ENCODE data around the gene IFIT3.
"Not testable (repeated sequence)": the region's sequence is repeated elsewhere in the genome, so short reads cannot be mapped to it uniquely, and the experiment has no call there.

IFIT3 gene

DNA sequence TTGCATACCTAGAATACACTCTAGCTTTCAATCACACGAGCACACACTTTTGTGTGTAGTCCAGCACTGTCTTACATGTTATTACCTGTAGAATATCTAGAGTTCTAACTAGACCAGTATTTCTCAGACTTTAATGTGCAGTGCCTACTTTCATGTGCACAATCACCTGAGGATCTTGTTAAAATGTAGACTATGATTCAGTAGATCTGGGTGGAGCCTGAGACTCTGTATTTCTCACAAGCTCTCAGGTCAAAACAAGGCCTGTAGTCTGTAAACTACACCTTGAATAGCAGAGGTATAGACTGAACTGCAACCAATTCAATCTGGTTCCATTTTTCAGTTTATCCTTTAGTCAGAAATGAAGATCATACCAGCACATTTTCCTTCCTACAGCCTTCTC is 14.8 kb upstream of the IFIT3 start:
- DNase-seq: no peak
- H3K9me3 ChIP-seq (ENCODE audit: insufficient read depth, low read length, severe bottlenecking): no peaks in the 10 kb centered on the region
- ATAC-seq (ENCODE audit: insufficient read depth, low read depth): no peak

DNA sequence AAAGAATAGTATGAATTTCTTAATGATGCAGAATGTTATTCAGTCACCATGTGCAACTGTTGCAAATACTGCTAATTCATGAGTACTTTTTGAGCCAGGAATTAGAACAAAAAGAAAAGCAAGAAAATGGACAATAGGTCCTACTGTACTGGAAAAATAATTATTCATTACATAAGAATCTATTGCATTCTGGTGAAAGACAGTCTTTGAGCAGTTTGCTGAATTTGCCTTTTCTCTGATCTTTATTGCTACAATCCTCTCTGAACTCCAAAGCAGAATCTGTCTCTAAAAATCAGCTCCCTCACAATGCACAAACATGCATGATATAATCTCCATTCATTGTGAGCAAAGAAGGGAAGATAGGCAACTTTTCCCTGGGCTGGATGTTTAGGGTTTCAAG is 13.1 kb upstream of the IFIT3 start:
- H3K27me3 ChIP-seq (ENCODE audit: insufficient read depth, low read length, poor library complexity): no peaks in the 10 kb centered on the region
- no peaks in the 10 kb centered on the region for H4K20me1 ChIP-seq (ENCODE audit: insufficient read depth, low read length)
- no peak for DNase-seq
- TF ChIP-seq EZH2 (IDR thresholded peaks at IDR 0.05; ENCODE audit: borderline replicate concordance, low read depth, low read length, severe bottlenecking): no peak
- TF ChIP-seq, protein P1, sequence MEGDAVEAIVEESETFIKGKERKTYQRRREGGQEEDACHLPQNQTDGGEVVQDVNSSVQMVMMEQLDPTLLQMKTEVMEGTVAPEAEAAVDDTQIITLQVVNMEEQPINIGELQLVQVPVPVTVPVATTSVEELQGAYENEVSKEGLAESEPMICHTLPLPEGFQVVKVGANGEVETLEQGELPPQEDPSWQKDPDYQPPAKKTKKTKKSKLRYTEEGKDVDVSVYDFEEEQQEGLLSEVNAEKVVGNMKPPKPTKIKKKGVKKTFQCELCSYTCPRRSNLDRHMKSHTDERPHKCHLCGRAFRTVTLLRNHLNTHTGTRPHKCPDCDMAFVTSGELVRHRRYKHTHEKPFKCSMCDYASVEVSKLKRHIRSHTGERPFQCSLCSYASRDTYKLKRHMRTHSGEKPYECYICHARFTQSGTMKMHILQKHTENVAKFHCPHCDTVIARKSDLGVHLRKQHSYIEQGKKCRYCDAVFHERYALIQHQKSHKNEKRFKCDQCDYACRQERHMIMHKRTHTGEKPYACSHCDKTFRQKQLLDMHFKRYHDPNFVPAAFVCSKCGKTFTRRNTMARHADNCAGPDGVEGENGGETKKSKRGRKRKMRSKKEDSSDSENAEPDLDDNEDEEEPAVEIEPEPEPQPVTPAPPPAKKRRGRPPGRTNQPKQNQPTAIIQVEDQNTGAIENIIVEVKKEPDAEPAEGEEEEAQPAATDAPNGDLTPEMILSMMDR (IDR thresholded peaks at IDR 0.05; ENCODE audit: borderline replicate concordance, extremely low read depth, low read length, poor library complexity, severe bottlenecking): no peak
- H3K27ac ChIP-seq (ENCODE audit: low read length): no peak overlapping the region
- H3K4me1 ChIP-seq (ENCODE audit: insufficient read depth, low read length): no peaks in the 10 kb centered on the region
- no peak overlapping the region for H2AFZ ChIP-seq (ENCODE audit: low read depth, low read length)
- H3K4me3 ChIP-seq (ENCODE audit: low read depth in 1 of 2, low read length in 2 of 2): no peak overlapping the region
- H3K79me2 ChIP-seq (ENCODE audit: insufficient read depth, low read length): no peaks in the 10 kb centered on the region
- H3K36me3 ChIP-seq (ENCODE audit: insufficient read depth, low read length): no peaks in the 10 kb centered on the region
- no peaks in the 10 kb centered on the region for H3K9me3 ChIP-seq (ENCODE audit: insufficient read depth, low read length, severe bottlenecking)
- no peak overlapping the region for H3K4me2 ChIP-seq (ENCODE audit: insufficient read depth, low read length)
- H3K9ac ChIP-seq (ENCODE audit: low read depth, low read length): no peak overlapping the region
- no peak for ATAC-seq (ENCODE audit: insufficient read depth, low read depth)

More for the DNA sequence above, 14.8 kb upstream of the IFIT3 start:
- TF ChIP-seq EZH2 (IDR thresholded peaks at IDR 0.05; ENCODE audit: borderline replicate concordance, low read depth, low read length, severe bottlenecking): no peak
- TF ChIP-seq, protein P1 (IDR thresholded peaks at IDR 0.05; ENCODE audit: borderline replicate concordance, extremely low read depth, low read length, poor library complexity, severe bottlenecking): no peak
- Histone ChIP-seq H3K9ac (ENCODE audit: low read depth, low read length) (no peak overlapping the region), H3K36me3 (ENCODE audit: insufficient read depth, low read length) (no peaks in the 10 kb centered on the region), H2AFZ (ENCODE audit: low read depth, low read length) (no peak overlapping the region), H3K79me2 (ENCODE audit: insufficient read depth, low read length) (no peaks in the 10 kb centered on the region), H3K4me1 (ENCODE audit: insufficient read depth, low read length) (no peaks in the 10 kb centered on the region), H3K4me3 (ENCODE audit: low read depth in 1 of 2, low read length in 2 of 2) (no peak overlapping the region), H4K20me1 (ENCODE audit: insufficient read depth, low read length) (no peaks in the 10 kb centered on the region), H3K4me2 (ENCODE audit: insufficient read depth, low read length) (no peak overlapping the region), H3K27ac (ENCODE audit: low read length) (no peak overlapping the region), H3K27me3 (ENCODE audit: insufficient read depth, low read length, poor library complexity) (no peaks in the 10 kb centered on the region)

DNA sequence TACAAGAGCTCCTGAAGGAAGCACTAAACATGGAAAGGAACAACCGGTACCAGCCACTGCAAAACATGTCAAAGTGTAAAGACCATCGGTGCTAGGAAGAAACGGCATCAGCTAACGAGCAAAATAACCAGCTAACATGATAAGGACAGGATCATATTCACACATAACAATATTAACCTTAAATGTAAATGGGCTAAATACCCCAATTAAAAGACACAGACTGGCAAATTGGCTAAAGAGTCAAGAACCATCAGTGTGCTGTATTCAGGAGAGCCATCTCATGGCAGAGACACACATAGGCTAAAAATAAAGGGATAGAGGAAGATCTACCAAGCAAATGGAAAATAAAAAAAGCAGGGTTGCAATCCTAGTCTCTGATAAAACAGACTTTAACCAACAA is 9.8 kb upstream of the IFIT3 start:
- not testable (repeated sequence) for H3K9me3 ChIP-seq (ENCODE audit: insufficient read depth, low read length, severe bottlenecking); H3K79me2 ChIP-seq (ENCODE audit: insufficient read depth, low read length); H3K4me1 ChIP-seq (ENCODE audit: insufficient read depth, low read length); H3K36me3 ChIP-seq (ENCODE audit: insufficient read depth, low read length); H3K4me2 ChIP-seq (ENCODE audit: insufficient read depth, low read length); H3K4me3 ChIP-seq (ENCODE audit: low read depth in 1 of 2, low read length in 2 of 2); H2AFZ ChIP-seq (ENCODE audit: low read depth, low read length); H3K27me3 ChIP-seq (ENCODE audit: insufficient read depth, low read length, poor library complexity); H4K20me1 ChIP-seq (ENCODE audit: insufficient read depth, low read length); H3K9ac ChIP-seq (ENCODE audit: low read depth, low read length); ATAC-seq (ENCODE audit: insufficient read depth, low read depth); DNase-seq; H3K27ac ChIP-seq (ENCODE audit: low read length)

DNA sequence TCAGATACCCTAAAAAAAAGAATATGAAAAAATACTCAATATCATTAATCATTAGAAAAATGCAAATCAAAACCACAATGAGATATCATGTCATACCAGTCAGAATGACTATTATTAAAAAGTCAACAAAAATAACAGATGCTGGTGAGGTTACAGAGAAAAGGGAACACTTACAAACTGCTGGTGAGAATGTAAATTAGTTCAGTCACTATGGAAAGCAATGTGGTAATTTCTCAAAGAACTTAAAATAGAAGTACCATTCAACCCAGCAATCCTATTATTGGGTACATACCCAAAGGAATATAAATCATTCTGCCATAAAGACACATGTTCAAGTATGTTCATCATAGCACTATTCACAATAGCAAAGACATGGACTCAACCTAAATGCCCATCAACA is 2.7 kb upstream of the IFIT3 start:
- H3K36me3 ChIP-seq (ENCODE audit: insufficient read depth, low read length); H2AFZ ChIP-seq (ENCODE audit: low read depth, low read length); H3K9ac ChIP-seq (ENCODE audit: low read depth, low read length); H4K20me1 ChIP-seq (ENCODE audit: insufficient read depth, low read length); DNase-seq; H3K9me3 ChIP-seq (ENCODE audit: insufficient read depth, low read length, severe bottlenecking); H3K27me3 ChIP-seq (ENCODE audit: insufficient read depth, low read length, poor library complexity); H3K27ac ChIP-seq (ENCODE audit: low read length); ATAC-seq (ENCODE audit: insufficient read depth, low read depth); H3K4me2 ChIP-seq (ENCODE audit: insufficient read depth, low read length); H3K4me3 ChIP-seq (ENCODE audit: low read depth in 1 of 2, low read length in 2 of 2): not testable (repeated sequence)
- Histone ChIP-seq H3K4me1 (ENCODE audit: insufficient read depth, low read length) (peaks cover 25% of the 10 kb centered on the region), H3K79me2 (ENCODE audit: insufficient read depth, low read length) (peaks cover 12% of the 10 kb centered on the region)

DNA sequence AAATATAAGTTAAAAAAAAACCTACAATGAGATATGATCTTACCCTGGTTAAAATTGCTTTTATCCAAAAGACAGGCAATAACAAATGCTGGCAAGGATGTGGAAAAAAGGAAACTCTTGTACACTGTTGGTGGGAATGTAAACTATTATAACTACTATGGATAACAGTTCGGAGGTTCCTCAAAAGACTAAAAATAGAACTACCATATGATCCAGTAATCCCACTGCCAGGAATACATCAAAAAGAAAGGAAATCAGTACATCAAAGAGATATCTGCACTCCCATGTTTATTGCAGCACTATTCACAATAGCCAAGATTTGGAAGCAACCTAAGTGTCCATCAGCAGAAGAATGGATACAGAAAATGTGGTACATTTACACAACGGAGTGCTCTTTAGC is 1.9 kb upstream of the IFIT3 start:
- not testable (repeated sequence) for H3K9ac ChIP-seq (ENCODE audit: low read depth, low read length); H3K27ac ChIP-seq (ENCODE audit: low read length); DNase-seq; H3K36me3 ChIP-seq (ENCODE audit: insufficient read depth, low read length); H2AFZ ChIP-seq (ENCODE audit: low read depth, low read length); H4K20me1 ChIP-seq (ENCODE audit: insufficient read depth, low read length); H3K9me3 ChIP-seq (ENCODE audit: insufficient read depth, low read length, severe bottlenecking); H3K27me3 ChIP-seq (ENCODE audit: insufficient read depth, low read length, poor library complexity); H3K4me2 ChIP-seq (ENCODE audit: insufficient read depth, low read length); H3K4me3 ChIP-seq (ENCODE audit: low read depth in 1 of 2, low read length in 2 of 2); ATAC-seq (ENCODE audit: insufficient read depth, low read depth)
- peaks cover 33% of the 10 kb centered on the region for H3K4me1 ChIP-seq (ENCODE audit: insufficient read depth, low read length)
- peaks cover 17% of the 10 kb centered on the region for H3K79me2 ChIP-seq (ENCODE audit: insufficient read depth, low read length)
